NCI-H128 (cell line): ENCODE data around the gene SLC25A33.
"Not testable (repeated sequence)": the region's sequence is repeated elsewhere in the genome, so short reads cannot be mapped to it uniquely, and the experiment has no call there.

ENCODE experiments used
- DNase-seq: peaks from one replicate; lab custom pipeline; 2025; ENCODE audit not compliant: unreplicated experiment; lab: John Stamatoyannopoulos, UW

SLC25A33 gene

GRCh38 chr1:9539165-9539828 is at the start of gene SLC25A33:
TSS of gene SLC25A33 (plus strand) at chr1:9539465. CDS start at chr1:9539692, 227 bp downstream.
- peak; percentile 96 for DNase-seq

GRCh38 chr1:9490605-9491339 is 48.5 kb upstream of the SLC25A33 start:
- peak; percentile 81 for DNase-seq

GRCh38 chr1:9493326-9493725 is 45.9 kb upstream of the SLC25A33 start:
- no peak for DNase-seq

GRCh38 chr1:9494936-9495758 is 44.1 kb upstream of the SLC25A33 start:
- peak; percentile 46 for DNase-seq

GRCh38 chr1:9495854-9496374 is 43.4 kb upstream of the SLC25A33 start:
- DNase-seq: no peak

- no peak for DNase-seq
These were observed 38.2 kb upstream of the SLC25A33 start for GRCh38 chr1:9500756-9501754.

- no peak for DNase-seq
These were observed 36.1 kb upstream of the SLC25A33 start for GRCh38 chr1:9503001-9503675.

GRCh38 chr1:9505143-9505542 is 34.1 kb upstream of the SLC25A33 start:
- DNase-seq: no peak

- DNase-seq: no peak
These were observed 32.4 kb upstream of the SLC25A33 start for GRCh38 chr1:9506901-9507300.

- no peak for DNase-seq
These were observed 29.1 kb upstream of the SLC25A33 start for GRCh38 chr1:9510130-9510529.

GRCh38 chr1:9515550-9515949 is 23.7 kb upstream of the SLC25A33 start:
- DNase-seq: not testable (repeated sequence)

GRCh38 chr1:9518454-9518998 is 20.7 kb upstream of the SLC25A33 start:
- no peak for DNase-seq

GRCh38 chr1:9520411-9520810 is 18.9 kb upstream of the SLC25A33 start:
- no peak for DNase-seq

- no peak for DNase-seq
These were observed 10.1 kb upstream of the SLC25A33 start for GRCh38 chr1:9529190-9529589.

GRCh38 chr1:9530320-9530719 is 8.9 kb upstream of the SLC25A33 start:
- DNase-seq: no peak

- no peak for DNase-seq
These were observed 4.3 kb upstream of the SLC25A33 start for GRCh38 chr1:9534953-9535352.

- no peak for DNase-seq
These were observed 3.0 kb upstream of the SLC25A33 start for GRCh38 chr1:9536301-9536700.

- no peak for DNase-seq
These were observed 1.2 kb upstream of the SLC25A33 start for GRCh38 chr1:9537863-9538668.
